GM21360 (cell line): ENCODE results near the gene UBE4A.
A peak's percentile ranks its signal among the peaks of the same experiment; 100 is the strongest.
"Not testable (repeated sequence)": the region's sequence is repeated elsewhere in the genome, so short reads cannot be mapped to it uniquely, and the experiment has no call there.

Experiments used
- ATAC-seq: cut with Tn5 transposase; IDR thresholded peaks from one replicate; pipeline ENCODE4 v1.9.1; 2021; ENCODE audit warnings: mild to moderate bottlenecking, moderate library complexity; ENCODE audit not compliant: unreplicated experiment

Gene UBE4A

GRCh38 chr11:118398791-118399559 lies 39.6 kb downstream of the UBE4A start:
- no peak for ATAC-seq

- peak; percentile 64 for ATAC-seq
Measured at GRCh38 chr11:118401151-118401879, 41.9 kb downstream of the UBE4A start, which contains the start of gene ATP5MG. Gene ATP5MG, plus strand, starts transcription at chr11:118401606. Its CDS starts 60 bp downstream, at chr11:118401666.

- ATAC-seq = peak; percentile 5
Measured at GRCh38 chr11:118401880-118402590, 42.6 kb downstream of the UBE4A start.

GRCh38 chr11:118402594-118402993 lies 43.2 kb downstream of the UBE4A start:
- not testable (repeated sequence) for ATAC-seq

- no peak for ATAC-seq
Measured at GRCh38 chr11:118406599-118407166, 47.3 kb downstream of the UBE4A start.

GRCh38 chr11:118410055-118410745 lies 50.8 kb downstream of the UBE4A start:
- no peak for ATAC-seq

- ATAC-seq = no peak
Measured at GRCh38 chr11:118411530-118411929, 52.1 kb downstream of the UBE4A start.

GRCh38 chr11:118412921-118413320 lies 53.5 kb downstream of the UBE4A start:
- no peak for ATAC-seq

- no peak for ATAC-seq
Measured at GRCh38 chr11:118415062-118415738, 55.8 kb downstream of the UBE4A start.

- no peak for ATAC-seq
Measured at GRCh38 chr11:118415739-118416068, 56.3 kb downstream of the UBE4A start.

GRCh38 chr11:118416900-118417299 lies 57.5 kb downstream of the UBE4A start:
- not testable (repeated sequence) for ATAC-seq

GRCh38 chr11:118417801-118418200 lies 58.4 kb downstream of the UBE4A start:
- ATAC-seq = no peak

GRCh38 chr11:118418766-118419165 lies 59.4 kb downstream of the UBE4A start:
- no peak for ATAC-seq

GRCh38 chr11:118427707-118428106 lies 68.3 kb downstream of the UBE4A start:
- ATAC-seq = no peak

- ATAC-seq = no peak
Measured at GRCh38 chr11:118430956-118431355, 71.6 kb downstream of the UBE4A start.

GRCh38 chr11:118434123-118434552 lies 74.7 kb downstream of the UBE4A start:
- no peak for ATAC-seq

- ATAC-seq = no peak
Measured at GRCh38 chr11:118434553-118435289, 75.3 kb downstream of the UBE4A start.

GRCh38 chr11:118435290-118435892 lies 76.0 kb downstream of the UBE4A start:
- peak; percentile 13 for ATAC-seq
